HepG2 (cell line): Measurements from ENCODE around the gene GNB3.

Source experiments
- AHR ChIP-seq: IDR thresholded peaks from 2 replicates; pipeline ENCODE4 v1.6.1; 2018; ENCODE audit warnings: missing genetic modification reagents, missing compliant biosample characterization
- CREM ChIP-seq, 2 experiments: sonication (generic) in 1 of 2; formaldehyde crosslinking in 1 of 2; IDR thresholded peaks; 2 replicates each; pipeline versions ENCODE4 v1.4.0 to v1.6.1; 2016 to 2020; ENCODE audit warnings: antibody characterized with exemption in 1 of 2, mild to moderate bottlenecking in 1 of 2, missing genetic modification reagents in 1 of 2
- DR1 ChIP-seq: sonication (generic); formaldehyde crosslinking; IDR thresholded peaks from 2 replicates; pipeline ENCODE4 v1.8.0; 2021; ENCODE audit warnings: mild to moderate bottlenecking, missing genetic modification reagents, inconsistent platforms
- EP300 ChIP-seq, 3 experiments: sonication (generic) in 1 of 3; formaldehyde crosslinking in 1 of 3; IDR thresholded peaks; 2 replicates each; pipeline versions ENCODE4 v1.5.1 to v1.6.1; 2011 to 2020; ENCODE audit warnings: low read depth in 2 of 3, low read length in 2 of 3, borderline replicate concordance in 1 of 3, improper control_type of control experiment in 1 of 3, mild to moderate bottlenecking in 1 of 3, missing genetic modification reagents in 1 of 3, moderate library complexity in 1 of 3
- MEIS1 ChIP-seq: sonication (generic); formaldehyde crosslinking; IDR thresholded peaks from 2 replicates; pipeline ENCODE4 v1.9.0; 2021; ENCODE audit warnings: mild to moderate bottlenecking, missing genetic modification reagents, moderate library complexity, borderline replicate concordance
- RAD21 ChIP-seq: fragments of 450-650 bp; formaldehyde crosslinking; IDR thresholded peaks from 2 replicates; pipeline ENCODE4 v1.5.0; 2020; ENCODE audit warnings: mild to moderate bottlenecking
- STAG1 ChIP-seq: sonication (generic); formaldehyde crosslinking; IDR thresholded peaks from 2 replicates; pipeline ENCODE4 v1.4.0; 2020; ENCODE audit warnings: missing genetic modification reagents
- TOE1 ChIP-seq: sonication (generic); formaldehyde crosslinking; IDR thresholded peaks from 2 replicates; pipeline ENCODE4 v1.4.0; 2020; ENCODE audit warnings: mild to moderate bottlenecking, missing genetic modification reagents
- ZFP36 ChIP-seq: fragments of 150-350 bp; IDR thresholded peaks from 2 replicates; pipeline ENCODE4 v1.6.1; 2018; ENCODE audit warnings: borderline replicate concordance, low read length, low read depth; ENCODE audit not compliant: partially characterized antibody
- ZNF121 ChIP-seq: sonication (generic); formaldehyde crosslinking; IDR thresholded peaks from 2 replicates; pipeline ENCODE4 v1.5.0; 2020; ENCODE audit warnings: mild to moderate bottlenecking, missing genetic modification reagents
- ZNF276 ChIP-seq: sonication (generic); formaldehyde crosslinking; IDR thresholded peaks from 2 replicates; pipeline ENCODE4 v1.4.0; 2020; ENCODE audit warnings: mild to moderate bottlenecking, low read depth, missing genetic modification reagents
- ZNF33B ChIP-seq: sonication (generic); formaldehyde crosslinking; IDR thresholded peaks from 2 replicates; pipeline ENCODE4 v1.5.1; 2020; ENCODE audit warnings: mild to moderate bottlenecking, missing genetic modification reagents
- ZNF576 ChIP-seq: sonication (generic); formaldehyde crosslinking; IDR thresholded peaks from 2 replicates; pipeline ENCODE4 v1.4.0; 2020; ENCODE audit warnings: mild to moderate bottlenecking, missing genetic modification reagents

GRCh38 chr12:6872073-6873048 is 31.6 kb downstream of the GNB3 start:
- TF ChIP-seq ZFP36 (no peak), ZNF276 (CRISPR knock-in tag) (no peak), ZNF121 (no peak; the same call in 1 of the 2 replicates), STAG1 (CRISPR knock-in tag) (peak; percentile 70), RAD21 (CRISPR knock-in tag) (peak; percentile 75), CREM (IDR thresholded peaks at IDR 0.05) (no peak), CREM (CRISPR knock-in tag; IDR thresholded peaks at IDR 0.05) (no peak), ZNF576 (CRISPR knock-in tag) (no peak), DR1 (CRISPR knock-in tag) (no peak; the same call in none of the 2 replicates), TOE1 (CRISPR knock-in tag) (no peak), EP300 (IDR thresholded peaks at IDR 0.05; ENCODE audit: low read depth in 2 of 2, low read length in 2 of 2) (no peak), EP300 (CRISPR knock-in tag; IDR thresholded peaks at IDR 0.05; ENCODE audit: borderline replicate concordance) (peak; percentile 26; the same call in 1 of the 2 replicates), MEIS1 (CRISPR knock-in tag) (peak; percentile 72; the same call in 1 of the 2 replicates), AHR (CRISPR knock-in tag) (peak; percentile 94; the same call in 1 of the 2 replicates), ZNF33B (no peak)
